ENCODE measurements around the gene MYO3A.

The MYO3A gene

DNA sequence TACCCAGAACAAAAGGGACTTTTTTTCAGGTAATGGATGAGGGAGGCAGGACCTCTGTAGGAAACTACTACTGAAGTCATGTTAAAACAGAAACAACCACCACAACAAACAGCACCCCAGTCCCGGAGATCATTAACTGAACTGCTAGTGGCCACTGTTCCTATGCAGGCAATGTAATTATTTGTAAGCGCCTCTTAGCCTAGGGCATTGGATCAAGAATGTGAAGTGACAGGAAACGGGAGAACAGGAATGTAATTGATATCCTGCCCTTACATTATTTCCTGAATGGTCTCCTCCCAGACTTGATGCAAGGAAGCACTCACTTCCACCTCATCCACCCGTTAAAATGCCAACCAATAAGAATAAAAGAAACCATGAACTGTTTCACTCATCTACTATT lies 265.8 kb downstream of the MYO3A start:
- DNase-seq (ENCODE audit: extremely low spot score, insufficient read length, low read depth) (no peak), FAIRE-seq (no peak)

DNA sequence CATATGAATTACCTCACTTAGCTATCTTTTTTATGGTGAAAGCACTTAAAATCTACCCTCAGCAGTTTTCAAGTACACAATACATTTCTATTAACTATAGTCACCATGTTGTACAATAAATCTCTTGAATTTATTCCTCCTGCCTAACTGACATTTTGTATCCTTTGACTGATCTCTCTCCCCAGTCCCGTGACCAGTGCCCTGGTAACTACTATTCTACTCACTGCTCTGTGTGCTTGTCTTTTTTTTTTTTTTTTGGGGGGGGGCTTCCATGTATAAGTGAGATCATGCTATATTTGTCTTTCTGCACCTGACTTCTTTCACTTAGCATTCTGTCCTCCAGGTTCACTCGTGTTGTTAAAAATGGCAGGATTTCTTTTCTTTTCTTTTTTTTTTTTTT lies 271.2 kb downstream of the MYO3A start:
- no peak for DNase-seq (ENCODE audit: extremely low spot score, insufficient read length, low read depth)
- FAIRE-seq, result no peak

DNA sequence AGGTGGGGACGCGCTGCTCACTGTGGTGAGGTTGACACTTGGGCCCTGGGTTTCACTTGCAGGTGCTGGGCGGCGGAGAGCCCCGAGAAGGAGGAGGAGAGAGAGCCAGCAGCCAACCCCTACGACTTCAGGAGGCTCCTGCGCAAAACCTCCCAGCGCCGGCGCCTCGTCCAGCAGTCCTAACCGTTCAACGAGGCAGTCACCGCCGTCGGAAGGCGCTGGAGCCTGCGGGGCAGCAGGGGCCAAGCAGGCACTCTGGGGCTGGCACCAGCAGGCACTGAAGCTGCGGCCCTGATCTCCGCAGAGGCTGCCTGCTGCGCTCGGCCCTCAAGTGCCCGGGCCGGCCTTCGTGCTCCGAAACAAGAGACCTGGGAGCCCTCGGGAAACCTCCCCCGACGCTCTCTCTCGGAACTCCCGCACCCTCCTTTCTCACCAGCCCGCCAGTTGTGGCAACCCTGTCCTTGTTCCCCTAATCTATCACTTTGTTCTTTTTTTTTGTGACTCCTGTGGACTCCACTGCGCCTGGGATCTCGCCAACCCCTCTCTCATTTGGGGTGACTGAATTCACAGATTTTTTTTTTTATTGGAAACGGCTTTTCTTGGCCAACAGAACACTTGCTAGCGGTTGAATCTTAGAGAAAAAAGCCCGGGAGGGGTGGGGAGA lies 277.9 kb downstream of the MYO3A start:
- no peak for DNase-seq (ENCODE audit: extremely low spot score, insufficient read length, low read depth)
- FAIRE-seq, result no peak

DNA sequence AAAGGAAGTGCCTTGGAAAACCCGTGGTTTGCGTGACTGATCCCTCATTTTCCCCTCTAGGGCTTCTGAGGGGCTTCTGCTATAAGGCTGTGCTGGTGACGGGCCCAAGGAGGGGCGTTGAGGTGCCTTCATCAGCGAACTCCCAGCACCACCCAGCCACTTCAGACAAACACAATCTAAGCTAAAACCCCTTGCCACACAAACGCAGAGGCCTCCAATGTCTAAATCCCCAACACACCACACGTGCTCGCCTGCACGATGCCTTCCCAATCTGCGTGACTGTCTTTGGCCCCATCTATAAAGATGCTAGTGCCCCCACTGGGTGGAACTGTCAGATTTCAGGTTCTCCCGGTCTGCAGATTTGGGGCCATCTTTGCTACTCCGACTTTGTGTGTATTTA lies 278.5 kb downstream of the MYO3A start:
- FAIRE-seq (no peak), DNase-seq (ENCODE audit: extremely low spot score, insufficient read length, low read depth) (no peak)

DNA sequence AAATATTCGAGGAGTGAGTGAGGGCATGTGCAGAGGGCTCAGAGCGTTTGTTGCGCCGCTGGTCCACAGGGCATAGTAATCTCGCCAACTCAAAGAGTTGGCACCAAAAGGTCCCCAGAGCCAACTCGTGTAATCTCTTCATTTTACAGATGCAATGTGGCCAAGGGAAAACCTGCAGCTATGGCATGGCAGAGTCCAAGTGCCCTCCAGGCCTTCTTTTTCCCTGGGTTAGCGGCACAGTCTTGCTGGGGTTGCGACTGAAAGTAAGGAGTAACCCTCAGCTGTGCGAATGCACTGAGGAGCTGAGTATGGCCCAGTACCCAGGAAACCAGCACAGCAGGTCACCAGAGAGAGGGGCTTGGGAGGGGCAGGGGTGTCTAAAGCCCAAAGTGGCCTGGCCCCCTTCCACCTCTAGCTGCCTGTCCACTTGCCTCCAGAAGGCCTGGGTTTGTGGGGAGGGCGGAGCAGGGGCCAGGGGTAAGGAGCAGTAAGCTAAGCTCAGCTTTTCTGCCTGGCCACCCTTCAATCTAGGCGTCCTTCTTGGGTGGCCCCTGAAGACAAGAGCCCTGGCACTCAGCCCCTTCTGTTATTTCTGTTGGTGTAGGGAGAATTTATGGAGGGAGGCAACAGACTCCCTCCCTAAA lies 279.2 kb downstream of the MYO3A start:
- DNase-seq (ENCODE audit: extremely low spot score, insufficient read length, low read depth) (no peak), FAIRE-seq (no peak)

DNA sequence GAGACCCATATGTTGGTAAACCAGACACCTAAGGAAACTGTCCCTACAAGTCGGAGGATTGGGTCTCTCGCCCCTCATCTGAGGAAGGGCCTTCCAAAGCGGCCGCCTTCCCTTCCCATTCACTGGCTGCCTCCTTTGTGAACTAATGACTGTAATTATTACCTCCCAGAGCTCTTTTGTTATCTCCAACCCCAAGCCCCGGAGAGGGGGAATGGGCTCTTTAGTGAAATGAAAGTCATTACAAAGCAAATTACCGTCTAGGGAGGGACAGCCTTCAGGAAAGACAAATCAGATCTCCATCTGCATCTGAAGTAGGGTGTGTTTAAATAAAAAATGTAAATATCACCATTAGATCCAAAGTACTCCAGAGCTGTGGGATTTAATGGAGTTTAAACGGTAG lies 280.0 kb downstream of the MYO3A start:
- FAIRE-seq (no peak), DNase-seq (ENCODE audit: extremely low spot score, insufficient read length, low read depth) (no peak)

DNA sequence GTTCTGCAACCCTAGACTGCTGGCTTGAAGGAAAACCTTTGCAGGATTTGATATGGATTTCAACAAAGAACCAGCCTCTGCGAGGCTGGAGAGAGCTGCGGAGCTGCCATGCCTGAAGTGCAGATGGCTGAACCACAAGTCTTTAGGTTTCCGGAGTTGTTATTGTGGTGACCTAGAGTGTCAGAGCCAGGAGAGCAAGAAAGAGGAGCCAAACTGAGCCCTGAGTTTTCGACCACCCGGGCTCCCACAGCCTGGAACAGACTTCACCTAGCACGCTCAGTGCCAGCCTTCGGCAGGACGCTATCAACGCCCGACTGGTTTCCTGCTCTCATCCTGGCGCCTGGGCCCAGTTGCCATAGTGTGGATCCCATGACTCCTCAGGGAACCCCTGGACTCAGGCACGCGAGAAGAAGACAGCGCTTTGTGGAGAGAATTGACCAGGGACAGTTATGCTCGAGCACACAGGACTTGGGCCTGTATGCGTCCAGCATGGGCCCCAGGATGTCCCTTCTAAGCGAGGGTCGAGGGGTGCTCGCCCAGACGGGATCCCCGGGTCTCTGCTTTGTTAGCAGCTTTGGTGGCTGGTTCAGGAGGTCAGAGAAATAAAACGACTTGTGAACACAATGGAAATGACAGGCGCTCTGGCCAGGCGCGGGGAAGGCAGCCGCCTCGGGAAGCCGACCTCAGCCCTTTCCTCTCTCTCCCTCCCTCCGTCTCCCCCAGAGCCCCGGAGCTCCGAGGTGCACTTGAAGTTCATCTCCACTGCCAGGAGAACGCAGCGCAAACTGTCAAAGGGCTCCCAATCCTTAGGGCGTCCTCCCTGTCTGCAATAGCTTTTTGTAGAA lies 280.7 kb downstream of the MYO3A start:
- DNase-seq (ENCODE audit: extremely low spot score, insufficient read length, low read depth) (no peak), FAIRE-seq (no peak)

DNA sequence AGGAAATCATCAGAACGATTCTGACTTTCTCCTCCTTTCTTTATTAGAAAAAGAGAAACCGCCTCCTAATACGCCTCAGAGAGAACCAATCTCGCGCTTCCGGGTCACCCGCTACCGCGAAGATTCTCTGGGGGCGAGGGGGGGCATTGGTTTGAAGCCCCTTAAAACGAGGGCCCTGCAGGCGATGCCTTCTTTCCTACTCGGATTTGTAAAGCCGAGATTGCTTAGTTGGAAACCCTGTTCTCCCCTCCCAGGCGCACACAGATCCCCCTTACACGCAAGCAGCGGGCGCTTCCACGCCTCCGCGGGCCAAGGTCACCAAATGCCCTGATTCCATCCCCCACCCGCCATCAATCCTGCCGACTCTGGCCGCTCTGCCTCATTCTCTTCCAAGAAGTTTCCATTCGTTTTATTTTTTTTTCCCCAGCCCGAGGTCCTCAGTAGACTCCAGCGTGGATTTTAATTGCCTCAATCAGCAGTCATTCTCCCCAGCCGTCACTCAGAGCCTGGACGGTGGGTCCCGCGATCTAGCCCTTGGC lies 281.4 kb downstream of the MYO3A start:
- DNase-seq (ENCODE audit: extremely low spot score, insufficient read length, low read depth), result no peak
- no peak for FAIRE-seq

DNA sequence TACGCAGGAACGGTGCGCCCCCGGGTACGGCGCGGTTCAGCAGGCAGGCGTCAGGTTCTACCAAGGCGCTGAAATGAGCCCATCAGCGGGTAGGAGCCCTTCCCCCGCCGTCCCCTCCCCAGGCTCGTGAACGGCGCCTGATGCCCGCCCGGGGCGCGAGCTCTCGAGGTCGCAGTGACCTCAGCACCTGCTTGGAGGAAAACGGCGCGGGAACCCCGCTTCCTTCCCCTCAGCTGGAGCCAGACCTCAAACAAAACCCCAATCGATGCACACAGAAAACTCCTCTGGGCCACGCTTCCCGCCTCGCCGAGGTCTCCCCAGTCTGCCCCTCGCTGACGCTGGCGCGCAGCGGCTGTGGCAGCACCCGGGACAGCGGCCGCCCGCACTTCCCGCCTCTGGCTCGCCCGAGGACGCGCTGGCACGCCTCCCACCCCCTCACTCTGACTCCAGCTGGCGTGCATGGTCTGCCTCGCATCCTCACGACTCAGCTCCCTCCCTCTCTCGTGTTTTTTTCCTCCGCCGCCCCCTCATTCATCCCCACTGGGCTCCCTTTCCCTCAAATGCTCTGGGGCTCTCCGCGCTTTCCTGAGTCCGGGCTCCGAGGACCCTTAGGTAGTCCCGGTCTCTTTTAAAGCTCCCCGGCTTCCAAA lies 282.0 kb downstream of the MYO3A start:
- FAIRE-seq, result no peak
- no peak for DNase-seq (ENCODE audit: extremely low spot score, insufficient read length, low read depth)

DNA sequence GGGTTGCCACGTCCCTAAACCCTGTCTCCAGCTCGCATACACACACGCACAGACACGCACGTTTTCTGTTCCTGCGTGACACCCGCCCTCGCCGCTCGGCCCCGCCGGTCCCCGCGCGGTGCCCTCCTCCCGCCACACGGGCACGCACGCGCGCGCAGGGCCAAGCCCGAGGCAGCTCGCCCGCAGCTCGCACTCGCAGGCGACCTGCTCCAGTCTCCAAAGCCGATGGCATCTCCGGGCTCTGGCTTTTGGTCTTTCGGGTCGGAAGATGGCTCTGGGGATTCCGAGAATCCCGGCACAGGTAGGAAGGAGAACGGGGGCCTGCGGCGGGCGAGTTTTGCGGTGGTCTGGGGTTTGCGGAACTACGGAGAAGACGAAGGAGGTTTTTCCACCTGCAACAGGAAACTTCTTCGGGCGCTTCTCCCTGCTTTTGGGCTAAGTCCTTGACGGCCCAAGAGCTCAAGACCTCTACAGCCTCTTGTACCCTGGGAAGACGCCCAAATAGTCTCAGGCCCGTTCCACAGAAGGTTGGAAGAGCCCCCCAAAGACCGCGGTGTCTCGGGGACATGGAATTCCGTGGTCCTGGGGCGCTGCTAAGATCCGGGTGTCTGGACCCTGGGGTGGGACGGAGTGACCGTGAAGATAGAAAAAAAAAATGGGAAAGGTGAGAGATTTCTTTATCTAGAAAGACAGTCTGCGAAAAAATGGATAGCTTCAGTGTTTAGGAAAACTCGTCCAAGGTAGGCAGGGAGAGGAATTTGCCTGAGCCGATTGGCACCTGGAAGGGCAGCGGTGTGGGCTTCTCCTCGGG lies 282.8 kb downstream of the MYO3A start, which contains the start of gene GAD2:
Gene GAD2, plus strand, starts transcription at position 190 of the 811 bp plus-strand sequence. Its CDS starts 36 bp downstream, at position 226.
- FAIRE-seq (no peak), DNase-seq (ENCODE audit: extremely low spot score, insufficient read length, low read depth) (no peak)

DNA sequence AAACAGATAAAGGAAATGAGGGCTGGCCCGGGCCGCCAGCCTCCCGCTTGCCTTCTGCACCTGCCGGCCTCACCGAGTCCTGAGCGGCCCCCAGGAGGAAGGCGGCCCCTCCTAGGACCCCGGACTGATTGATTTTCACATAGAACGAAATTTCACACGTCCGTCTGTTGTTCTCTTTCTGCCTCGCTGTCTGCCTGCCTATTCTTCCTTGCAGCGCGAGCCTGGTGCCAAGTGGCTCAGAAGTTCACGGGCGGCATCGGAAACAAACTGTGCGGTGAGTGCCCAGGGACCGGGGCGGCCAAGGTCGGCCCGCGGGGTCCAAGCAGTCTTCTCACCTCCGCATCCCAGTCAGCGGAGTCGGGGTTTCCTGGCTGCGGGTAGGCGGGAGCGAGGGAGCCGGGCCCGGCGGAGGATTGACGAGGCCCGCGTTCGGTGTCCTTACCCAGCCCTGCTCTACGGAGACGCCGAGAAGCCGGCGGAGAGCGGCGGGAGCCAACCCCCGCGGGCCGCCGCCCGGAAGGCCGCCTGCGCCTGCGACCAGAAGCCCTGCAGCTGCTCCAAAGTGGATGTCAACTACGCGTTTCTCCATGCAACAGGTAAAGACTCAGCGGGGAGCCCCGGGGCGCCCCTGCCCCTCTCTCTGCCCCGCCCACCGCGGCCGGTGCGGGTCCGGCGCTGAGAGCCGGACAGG lies 283.5 kb downstream of the MYO3A start:
- DNase-seq (ENCODE audit: extremely low spot score, insufficient read length, low read depth) (no peak), FAIRE-seq (no peak)

DNA sequence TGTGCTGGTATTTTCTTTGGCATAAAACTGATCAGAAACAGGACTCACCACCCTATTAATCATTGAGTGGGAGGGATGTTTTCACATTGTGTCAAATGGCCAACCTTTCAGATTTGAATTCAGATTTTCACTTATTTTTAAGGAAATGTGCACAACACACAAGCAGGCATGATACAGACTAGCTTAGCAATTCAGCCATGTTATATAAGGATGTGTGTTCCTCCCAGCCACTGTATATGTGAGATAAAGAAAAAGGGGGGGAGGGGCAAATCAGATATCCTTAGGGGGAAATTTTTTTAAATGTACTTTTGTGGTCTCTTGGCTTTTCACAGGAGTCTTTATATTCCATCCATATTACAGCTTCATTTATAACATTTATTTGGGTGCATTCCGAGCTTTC lies 285.6 kb downstream of the MYO3A start:
- DNase-seq (ENCODE audit: extremely low spot score, insufficient read length, low read depth) (no peak), FAIRE-seq (no peak)

DNA sequence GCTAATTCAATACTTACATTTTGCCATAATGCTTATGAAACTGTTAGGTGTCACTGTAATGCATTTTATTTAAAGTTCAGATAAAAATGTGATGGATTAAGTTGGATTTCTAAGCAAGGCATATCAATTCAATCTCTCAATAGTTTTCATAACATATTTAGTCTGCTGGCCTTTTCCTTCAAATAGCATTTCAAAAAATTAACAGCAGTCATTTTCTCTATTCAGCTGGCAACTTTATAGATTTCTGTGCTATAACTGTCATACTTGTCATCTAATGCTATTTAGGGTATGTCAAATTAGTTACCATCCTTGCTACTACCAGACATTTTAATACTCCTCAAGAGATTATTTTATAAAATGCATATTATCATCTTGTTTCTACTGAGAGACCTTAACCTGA lies 286.9 kb downstream of the MYO3A start:
- DNase-seq (ENCODE audit: extremely low spot score, insufficient read length, low read depth), result no peak
- no peak for FAIRE-seq

DNA sequence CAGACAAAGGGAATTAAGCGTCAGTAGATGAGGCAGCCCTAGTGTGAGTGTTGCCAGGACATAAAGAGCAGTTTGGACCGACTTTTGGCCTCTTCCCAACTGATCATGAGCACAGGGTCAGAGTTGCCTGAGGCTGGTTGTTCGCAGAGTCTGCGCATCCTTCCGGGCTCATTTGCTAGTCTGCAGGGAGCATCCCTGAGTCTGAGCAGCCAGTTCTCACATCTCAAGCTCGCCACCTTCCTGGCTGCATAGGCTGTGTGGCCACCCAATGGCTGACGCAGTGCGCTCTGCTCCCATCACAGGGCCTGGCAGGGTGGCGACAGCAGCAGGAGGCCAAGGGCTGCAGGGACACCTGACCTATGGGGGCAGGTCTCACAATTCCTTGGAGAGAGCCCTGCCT lies 287.5 kb downstream of the MYO3A start:
- FAIRE-seq (no peak), DNase-seq (ENCODE audit: extremely low spot score, insufficient read length, low read depth) (no peak)

DNA sequence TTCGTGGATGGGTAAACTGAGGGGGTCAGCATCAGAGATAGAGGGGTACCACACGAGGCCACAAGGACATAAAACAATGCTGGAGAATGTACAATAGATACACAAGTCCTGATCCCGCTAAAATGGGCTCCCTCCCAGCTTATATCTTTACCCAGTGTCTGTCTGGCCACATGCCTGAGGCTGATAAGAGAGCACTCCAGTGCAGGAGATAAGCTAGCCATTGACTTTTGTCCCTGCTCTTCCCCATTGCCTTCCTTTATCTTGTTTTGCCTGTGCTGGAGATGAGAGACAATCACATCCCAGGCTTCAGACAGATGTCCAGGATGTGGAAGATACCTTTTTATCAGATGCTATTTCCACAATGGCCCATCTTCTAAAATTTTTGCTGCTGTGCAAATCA lies 288.5 kb downstream of the MYO3A start:
- FAIRE-seq, result no peak

DNA sequence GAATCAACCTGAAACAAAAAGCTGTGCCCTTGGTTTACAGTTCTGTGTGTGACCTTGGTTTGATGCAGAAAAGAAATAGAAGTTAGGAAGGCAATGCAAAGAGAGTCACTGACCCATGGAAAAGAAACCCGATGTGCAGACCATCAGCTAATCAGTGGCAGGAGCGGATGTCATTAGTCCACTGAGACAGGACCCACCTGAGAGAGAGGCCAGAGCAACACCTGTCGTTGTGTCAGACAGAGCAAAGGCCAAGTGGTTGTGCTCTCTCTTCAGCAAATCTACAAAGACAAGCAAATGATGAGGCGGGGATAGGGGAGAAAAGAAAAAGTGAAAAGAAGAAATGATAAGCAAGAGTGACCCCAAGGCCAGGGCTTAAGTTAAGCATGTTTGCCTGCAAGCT lies 291.3 kb downstream of the MYO3A start:
- no peak for FAIRE-seq
- no peak for DNase-seq (ENCODE audit: extremely low spot score, insufficient read length, low read depth)

More for the DNA sequence above, 288.5 kb downstream of the MYO3A start:
- no peak for DNase-seq (ENCODE audit: extremely low spot score, insufficient read length, low read depth)

DNA sequence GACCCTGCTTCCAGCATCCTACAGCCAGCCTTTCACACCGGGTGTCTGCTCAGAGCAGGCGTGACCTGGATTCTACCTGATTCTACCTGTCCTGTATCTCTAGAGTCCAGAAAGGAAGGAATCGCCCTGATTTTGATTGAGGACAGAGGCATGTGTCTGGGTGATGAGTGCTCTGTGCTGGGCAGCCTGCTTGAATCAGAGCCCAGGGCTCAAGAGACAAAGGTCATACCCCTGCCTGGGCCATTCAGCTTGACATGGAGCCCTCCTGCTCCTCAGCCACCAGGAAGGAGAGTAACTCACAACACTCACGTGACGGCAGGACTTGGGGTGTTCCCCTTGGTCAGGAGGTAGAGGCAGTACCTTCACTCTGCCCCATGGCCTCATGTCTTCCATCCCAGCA lies 293.8 kb downstream of the MYO3A start:
- FAIRE-seq (no peak), DNase-seq (ENCODE audit: extremely low spot score, insufficient read length, low read depth) (no peak)

DNA sequence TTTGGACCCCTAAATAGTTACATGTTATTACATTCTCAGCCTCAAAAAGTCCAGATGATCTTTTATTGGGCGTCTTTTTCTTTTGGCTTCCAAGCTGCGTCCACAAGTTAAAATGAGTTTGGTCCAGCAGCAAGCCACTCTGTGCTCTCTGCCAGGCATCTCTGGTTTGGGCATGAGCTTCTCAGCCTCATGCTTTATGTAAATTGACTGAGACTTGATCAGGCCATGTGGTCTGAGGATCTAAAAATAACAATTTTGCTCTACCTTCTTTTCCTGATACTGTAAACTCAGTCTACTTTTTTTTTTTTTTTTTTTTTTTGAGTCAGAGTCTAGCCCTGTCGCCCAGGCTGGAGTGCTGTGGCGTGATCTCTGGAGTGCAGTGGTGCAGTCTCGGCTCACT lies 298.1 kb downstream of the MYO3A start:
- FAIRE-seq, result no peak
- no peak for DNase-seq (ENCODE audit: extremely low spot score, insufficient read length, low read depth)

DNA sequence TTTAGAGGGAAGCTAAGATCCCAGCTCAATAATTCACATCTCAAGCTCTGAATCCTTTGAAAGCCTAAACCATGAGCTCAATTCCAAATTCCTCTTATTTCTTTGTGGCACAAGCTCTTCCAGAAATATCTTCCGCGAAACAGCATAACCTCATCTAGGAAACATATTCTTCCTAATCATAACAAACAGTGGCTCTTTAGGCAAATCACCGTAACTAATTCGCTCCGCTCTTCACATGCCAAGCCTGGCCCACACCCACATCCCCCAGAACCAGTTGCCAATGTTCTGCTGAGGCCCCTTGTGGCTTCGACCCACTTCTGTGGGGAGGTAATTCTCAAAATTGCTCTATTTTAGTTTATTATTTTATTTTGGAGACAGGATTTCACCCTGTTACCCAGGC lies 301.7 kb downstream of the MYO3A start:
- FAIRE-seq (no peak), DNase-seq (ENCODE audit: extremely low spot score, insufficient read length, low read depth) (no peak)
